NCI-H2196 (cell line): ENCODE data around the gene SRD5A3.

Experiments used
- DNase-seq: peaks from one replicate; lab custom pipeline; 2025; ENCODE audit not compliant: unreplicated experiment; lab: John Stamatoyannopoulos, UW

SRD5A3 gene

GRCh38 chr4:55372259-55372658, 26.2 kb downstream of the SRD5A3 start:
- no peak for DNase-seq

- DNase-seq, result no peak
Measured at GRCh38 chr4:55373461-55373860, 27.4 kb downstream of the SRD5A3 start.

- DNase-seq, result no peak
Measured at GRCh38 chr4:55376698-55377097, 30.7 kb downstream of the SRD5A3 start.

GRCh38 chr4:55378617-55379467, 32.8 kb downstream of the SRD5A3 start:
- no peak for DNase-seq

GRCh38 chr4:55380576-55380975, 34.5 kb downstream of the SRD5A3 start:
- DNase-seq, result no peak

GRCh38 chr4:55381502-55381901, 35.5 kb downstream of the SRD5A3 start:
- no peak for DNase-seq

GRCh38 chr4:55382488-55383003, 36.5 kb downstream of the SRD5A3 start:
- no peak for DNase-seq

- no peak for DNase-seq
Measured at GRCh38 chr4:55385201-55385649, 39.2 kb downstream of the SRD5A3 start.

- DNase-seq, result no peak
Measured at GRCh38 chr4:55386073-55386472, 40.0 kb downstream of the SRD5A3 start.

GRCh38 chr4:55386840-55387239, 40.8 kb downstream of the SRD5A3 start:
- DNase-seq, result no peak

GRCh38 chr4:55393461-55394320, 47.6 kb downstream of the SRD5A3 start:
- DNase-seq, result no peak

GRCh38 chr4:55395218-55395528, 49.1 kb downstream of the SRD5A3 start:
- DNase-seq, result no peak

GRCh38 chr4:55395529-55396307, 49.7 kb downstream of the SRD5A3 start, which contains the start of gene TMEM165:
Gene TMEM165 (plus strand): TSS chr4:55395957. CDS start chr4:55396190, 233 bp downstream.
- DNase-seq, result peak; percentile 60

- DNase-seq, result no peak
Measured at GRCh38 chr4:55396308-55397125, 50.5 kb downstream of the SRD5A3 start.

- DNase-seq, result no peak
Measured at GRCh38 chr4:55397126-55397436, 51.0 kb downstream of the SRD5A3 start.

- no peak for DNase-seq
Measured at GRCh38 chr4:55397520-55398321, 51.7 kb downstream of the SRD5A3 start.

- no peak for DNase-seq
Measured at GRCh38 chr4:55398461-55398860, 52.4 kb downstream of the SRD5A3 start.

- DNase-seq, result no peak
Measured at GRCh38 chr4:55398966-55399365, 52.9 kb downstream of the SRD5A3 start.

- no peak for DNase-seq
Measured at GRCh38 chr4:55399581-55399980, 53.5 kb downstream of the SRD5A3 start.

- DNase-seq, result no peak
Measured at GRCh38 chr4:55405073-55405472, 59.0 kb downstream of the SRD5A3 start.
